Anterior cingulate cortex (tissue), 58 donors: ENCODE measurements around the gene SUPT20HL1.
"Not testable (repeated sequence)": the region's sequence is repeated elsewhere in the genome, so short reads cannot be mapped to it uniquely, and the experiment has no call there.

ENCODE experiments used
- DNase-seq, 58 donors: peaks; one replicate each; lab custom pipeline; 2025; lab: John Stamatoyannopoulos, UW

Gene SUPT20HL1

GRCh38 chrX:24360272-24360671, at the start of gene SUPT20HL1:
Gene SUPT20HL1, plus strand, starts transcription at chrX:24360639. Its CDS starts 2,122 bp downstream, at chrX:24362761.
- no peak for DNase-seq

- DNase-seq: not testable (repeated sequence)
These were observed 49.5 kb upstream of the SUPT20HL1 start for GRCh38 chrX:24310916-24311315.

- not testable (repeated sequence) for DNase-seq
These were observed 48.8 kb upstream of the SUPT20HL1 start for GRCh38 chrX:24311507-24312248.

- DNase-seq: not testable (repeated sequence)
These were observed 48.2 kb upstream of the SUPT20HL1 start for GRCh38 chrX:24312249-24312607.

- no peak for DNase-seq
These were observed 46.3 kb upstream of the SUPT20HL1 start, which contains the start of gene SUPT20HL2 for GRCh38 chrX:24314019-24314635. Gene SUPT20HL2, minus strand, starts transcription at chrX:24314069. Its CDS starts 754 bp downstream, at chrX:24313315.

- peak in 3 of 58 donors; percentile 0 to 8 (median 0) for DNase-seq
These were observed 44.3 kb upstream of the SUPT20HL1 start for GRCh38 chrX:24316111-24316510.

- no peak for DNase-seq
These were observed 42.9 kb upstream of the SUPT20HL1 start for GRCh38 chrX:24317567-24317966.

- no peak for DNase-seq
These were observed 38.6 kb upstream of the SUPT20HL1 start for GRCh38 chrX:24321741-24322395.

- no peak for DNase-seq
These were observed 35.2 kb upstream of the SUPT20HL1 start for GRCh38 chrX:24325231-24325630.

- no peak for DNase-seq
These were observed 27.6 kb upstream of the SUPT20HL1 start for GRCh38 chrX:24332878-24333277.

- no peak for DNase-seq
These were observed 27.1 kb upstream of the SUPT20HL1 start for GRCh38 chrX:24333371-24333770.

GRCh38 chrX:24334461-24334860, 26.0 kb upstream of the SUPT20HL1 start:
- DNase-seq: no peak

- DNase-seq: no peak
These were observed 24.6 kb upstream of the SUPT20HL1 start for GRCh38 chrX:24335871-24336270.

- no peak for DNase-seq
These were observed 20.5 kb upstream of the SUPT20HL1 start for GRCh38 chrX:24339911-24340310.

- no peak for DNase-seq
These were observed 19.9 kb upstream of the SUPT20HL1 start for GRCh38 chrX:24340501-24340900.

- no peak for DNase-seq
These were observed 18.6 kb upstream of the SUPT20HL1 start for GRCh38 chrX:24341795-24342194.

- DNase-seq: no peak
These were observed 16.7 kb upstream of the SUPT20HL1 start for GRCh38 chrX:24343719-24344118.

- peak in 1 of 58 donors; percentile 4 for DNase-seq
These were observed 12.6 kb upstream of the SUPT20HL1 start for GRCh38 chrX:24347881-24348280.

- no peak for DNase-seq
These were observed 10.2 kb upstream of the SUPT20HL1 start for GRCh38 chrX:24350217-24350616.

- no peak for DNase-seq
These were observed 5.3 kb upstream of the SUPT20HL1 start for GRCh38 chrX:24355095-24355494.

GRCh38 chrX:24357106-24357505, 3.3 kb upstream of the SUPT20HL1 start:
- DNase-seq: no peak
